GM21528 (cell line): ENCODE measurements around the gene UGDH.
A peak's percentile ranks its signal among the peaks of the same experiment; 100 is the strongest.
"Not testable (repeated sequence)": the region's sequence is repeated elsewhere in the genome, so short reads cannot be mapped to it uniquely, and the experiment has no call there.

ENCODE experiments used
- ATAC-seq: cut with Tn5 transposase; IDR thresholded peaks from one replicate; pipeline ENCODE4 v1.9.1; 2021; ENCODE audit warnings: mild to moderate bottlenecking, moderate library complexity; ENCODE audit not compliant: unreplicated experiment, low FRiP score

The UGDH gene

DNA sequence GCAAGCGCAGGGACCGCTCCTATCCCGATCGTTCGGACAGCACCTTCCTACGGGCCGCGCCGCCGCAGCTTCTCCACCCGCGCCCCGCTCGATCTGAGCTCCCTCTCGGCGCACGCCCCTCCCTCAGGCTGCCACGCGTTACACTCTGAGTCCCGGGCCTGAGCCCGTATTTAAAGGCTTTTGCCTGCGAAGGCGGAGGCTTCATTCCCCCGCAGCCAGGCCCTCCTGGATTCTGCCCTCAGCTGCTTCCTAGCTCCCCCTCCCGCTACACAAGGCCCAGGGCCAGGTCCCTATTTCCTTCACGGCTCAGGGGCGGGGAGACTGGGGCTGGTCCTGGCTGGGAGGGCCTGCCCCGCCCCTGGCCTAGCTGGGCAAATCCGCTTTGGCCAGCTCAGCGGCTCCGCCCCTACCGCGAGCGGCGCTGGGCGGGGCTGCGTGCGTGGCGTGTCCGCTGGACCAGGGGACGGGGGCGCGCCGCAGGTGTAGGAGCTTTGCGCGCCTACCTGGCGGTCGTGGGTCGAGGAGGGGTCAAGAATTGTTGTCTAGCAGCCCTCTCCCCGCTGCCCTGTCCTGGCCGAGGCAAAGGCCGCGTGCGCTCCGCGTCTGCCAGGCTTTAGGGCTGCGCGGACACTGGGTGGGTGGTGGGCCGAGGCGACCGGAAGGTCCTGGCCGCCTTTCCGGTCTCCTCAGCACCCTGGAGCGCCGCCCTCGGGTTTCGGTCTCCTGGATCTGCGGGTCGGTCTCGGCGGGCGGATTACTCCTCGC, at the start of gene UGDH:
UGDH (minus strand) TSS at position 144 of the 765 bp plus-strand sequence. CDS start 5,927 bp downstream, outside the sequence.
- peak; percentile 96 for ATAC-seq

DNA sequence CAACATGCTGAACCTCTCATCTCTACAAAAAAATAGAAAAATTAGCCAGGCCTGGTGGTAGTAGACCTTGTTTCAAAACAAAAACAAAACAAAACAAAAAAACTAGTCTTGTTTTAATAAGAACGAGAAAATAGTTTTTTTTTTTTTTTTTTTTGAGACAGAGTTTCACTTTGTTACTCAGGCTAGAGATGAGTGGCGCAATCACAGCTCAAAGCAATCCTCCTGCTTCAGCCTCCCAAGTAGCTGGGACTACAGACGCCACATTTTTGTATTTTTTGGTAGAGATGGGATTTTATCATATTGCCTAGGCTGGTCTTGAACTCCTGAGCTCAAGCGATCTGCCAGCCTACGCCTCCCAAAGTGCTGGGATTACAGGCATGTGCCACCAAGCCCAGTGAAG, 47.7 kb upstream of the UGDH start:
- ATAC-seq, result no peak

DNA sequence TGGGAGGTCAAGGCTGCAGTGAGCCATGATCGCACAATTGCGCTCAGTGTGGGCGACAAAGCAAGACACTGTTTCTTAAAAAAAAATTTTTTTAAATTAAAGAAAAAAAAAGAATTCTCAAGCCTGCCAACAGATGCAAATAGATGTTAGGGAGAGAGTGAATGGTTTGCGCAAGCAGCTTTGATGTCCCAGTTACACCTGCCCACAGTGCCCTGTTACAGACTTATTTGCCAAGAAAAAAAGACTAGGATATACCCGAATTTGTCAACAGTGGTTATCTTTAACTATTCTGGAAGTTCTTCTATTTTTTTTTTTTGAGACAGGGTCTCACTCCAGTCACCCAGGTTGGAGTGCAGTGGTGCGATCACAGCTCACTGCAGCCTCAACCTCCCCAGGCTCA, 44.3 kb upstream of the UGDH start:
- ATAC-seq, result no peak

DNA sequence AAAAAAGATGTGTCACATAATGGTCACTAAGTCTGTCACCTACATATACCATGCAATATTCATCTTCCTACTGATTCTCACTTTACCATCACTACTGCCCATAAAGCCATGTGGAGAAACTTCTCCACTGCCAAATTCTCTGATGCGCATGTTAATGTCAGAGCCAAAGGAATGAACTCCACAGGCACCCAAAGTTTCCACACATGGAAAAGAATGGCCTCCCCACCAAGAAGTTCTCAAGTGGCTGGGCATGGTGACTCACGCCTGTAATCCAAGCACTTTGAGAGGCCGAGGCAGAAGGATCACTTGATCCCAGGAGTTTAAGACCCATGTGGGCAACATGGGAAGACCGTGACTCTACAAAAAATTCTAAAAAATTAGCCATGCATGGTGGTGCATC, 43.8 kb upstream of the UGDH start:
- no peak for ATAC-seq

DNA sequence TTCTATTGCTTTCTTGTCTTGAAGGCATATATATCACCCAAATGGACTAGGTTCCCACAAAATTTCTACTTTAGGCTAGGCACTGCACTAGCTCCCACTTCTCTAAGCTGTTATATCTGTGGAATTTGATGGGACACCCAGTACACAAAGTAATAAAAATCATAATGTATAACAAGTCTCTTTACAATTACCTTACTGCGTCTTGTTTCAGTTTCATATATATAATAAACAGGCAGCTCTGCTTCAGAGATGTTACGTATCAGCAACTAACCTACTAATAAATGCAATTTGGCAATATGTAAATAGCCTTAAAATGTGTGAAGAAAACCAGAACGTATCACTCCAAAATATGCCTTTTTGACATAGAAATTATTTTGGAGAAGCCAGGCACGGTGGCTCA, 42.0 kb upstream of the UGDH start:
- ATAC-seq, result no peak

DNA sequence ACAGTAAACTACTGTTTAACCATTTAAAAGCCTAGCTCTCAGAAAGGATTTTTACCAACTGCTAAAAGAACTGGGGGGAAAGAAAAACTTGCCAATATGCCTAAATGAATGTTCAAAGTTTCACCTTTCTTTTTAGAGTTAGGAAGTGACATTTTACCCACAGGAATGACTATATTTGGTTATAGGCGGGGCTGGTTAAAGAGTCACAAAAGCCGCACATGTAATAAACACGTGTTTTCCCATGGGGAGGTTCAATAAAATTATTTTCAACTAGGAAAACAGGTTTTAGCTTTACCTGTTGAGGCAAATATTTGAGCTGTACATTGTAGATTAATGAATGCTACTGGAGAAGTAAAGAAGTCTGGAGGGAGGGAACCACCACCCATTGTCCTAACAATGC, 41.6 kb upstream of the UGDH start:
- no peak for ATAC-seq

DNA sequence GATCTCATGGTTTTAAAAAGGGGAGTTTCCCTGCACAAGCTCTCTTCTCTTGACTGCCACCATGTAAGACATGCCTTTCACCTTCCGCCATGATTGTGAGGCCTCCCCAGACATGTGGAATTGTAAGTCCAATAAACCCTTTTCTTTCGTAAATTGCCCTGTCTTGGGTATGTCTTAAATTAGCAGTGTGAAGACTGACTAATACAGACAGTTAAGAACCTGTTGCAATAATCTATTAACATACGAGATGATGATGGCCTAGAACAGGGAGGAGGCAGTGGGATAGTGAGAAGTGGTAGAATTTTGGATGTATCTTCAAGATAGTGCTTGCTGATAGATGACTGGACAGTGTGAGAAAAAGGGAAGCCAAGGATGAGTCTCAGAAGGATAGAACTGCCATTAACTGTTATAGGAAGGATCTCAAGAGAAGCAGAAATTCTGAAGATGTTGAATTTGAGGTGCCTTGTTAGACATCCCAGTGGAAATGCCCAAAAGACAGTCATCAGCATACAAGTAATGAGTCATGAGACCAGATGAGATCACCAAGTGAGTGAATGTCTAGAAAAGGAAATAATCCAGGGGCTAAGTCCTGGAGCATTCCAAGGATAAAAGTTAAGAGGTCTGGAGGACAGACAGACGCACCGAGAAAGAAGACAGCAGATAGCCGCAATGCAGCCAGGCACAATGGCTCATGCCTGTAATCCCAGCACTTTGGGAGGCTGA, 38.8 kb upstream of the UGDH start:
- no peak for ATAC-seq

DNA sequence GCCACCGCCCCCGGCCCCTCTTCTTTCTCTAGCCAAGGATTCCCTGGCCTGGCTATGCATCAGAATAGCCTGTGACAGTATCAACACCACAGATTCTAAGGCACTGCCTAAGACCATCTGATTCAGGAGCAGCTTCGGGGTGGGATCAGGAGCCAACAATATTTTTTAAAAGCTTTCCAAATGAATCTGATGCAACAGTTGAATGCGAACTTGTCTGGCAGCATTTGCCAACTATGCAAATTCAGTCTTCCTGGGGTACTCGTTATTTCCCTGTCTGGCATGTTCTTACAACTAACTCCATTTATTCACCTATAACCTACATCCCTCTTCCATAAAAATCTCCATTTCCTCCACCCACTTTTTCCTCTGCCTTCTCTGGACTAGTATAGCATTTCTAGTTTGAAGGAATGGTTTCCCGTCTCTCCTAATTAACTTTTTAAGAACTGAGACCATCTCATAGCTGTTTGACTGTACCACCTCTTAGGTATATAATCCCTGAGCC, 36.2 kb upstream of the UGDH start:
- no peak for ATAC-seq

DNA sequence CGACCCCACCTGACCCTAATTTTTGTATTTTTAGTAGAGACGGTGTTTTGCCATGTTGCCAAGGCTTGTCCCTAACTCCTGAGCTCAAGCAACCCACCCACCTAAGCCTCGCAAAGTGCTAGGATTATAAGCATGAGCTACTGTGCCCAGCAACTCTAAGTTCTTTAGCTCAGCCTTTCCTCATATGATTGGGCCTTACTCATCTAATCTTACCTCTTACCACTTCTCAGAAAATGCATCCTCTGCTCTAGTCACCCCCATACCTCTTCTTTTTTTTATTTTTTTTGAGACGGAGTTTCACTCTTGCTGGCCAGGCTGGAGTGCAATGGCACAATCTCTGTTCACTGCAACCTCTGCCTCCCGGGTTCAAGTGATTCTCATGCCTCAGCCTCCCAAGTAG, 35.6 kb upstream of the UGDH start:
- no peak for ATAC-seq

DNA sequence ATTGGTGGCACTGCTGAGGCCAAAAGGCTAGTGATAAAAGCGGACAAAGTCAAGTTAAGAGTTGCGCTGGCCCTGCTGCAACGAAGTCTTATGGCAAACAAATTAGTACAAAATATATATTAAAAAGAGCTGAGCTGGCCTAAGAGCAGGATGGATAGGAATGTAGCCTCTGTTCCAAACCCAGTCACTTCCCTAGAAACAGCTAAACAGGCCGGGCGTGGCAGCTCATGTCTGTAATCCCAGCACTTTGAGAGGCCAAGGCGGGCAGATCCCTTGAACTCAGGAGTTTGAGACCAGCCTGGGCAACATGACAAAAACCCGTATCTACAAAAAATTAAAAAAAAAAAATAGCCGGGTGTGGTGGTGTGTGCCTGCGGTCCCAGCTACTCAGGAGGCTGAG, 32.4 kb upstream of the UGDH start:
- no peak for ATAC-seq

DNA sequence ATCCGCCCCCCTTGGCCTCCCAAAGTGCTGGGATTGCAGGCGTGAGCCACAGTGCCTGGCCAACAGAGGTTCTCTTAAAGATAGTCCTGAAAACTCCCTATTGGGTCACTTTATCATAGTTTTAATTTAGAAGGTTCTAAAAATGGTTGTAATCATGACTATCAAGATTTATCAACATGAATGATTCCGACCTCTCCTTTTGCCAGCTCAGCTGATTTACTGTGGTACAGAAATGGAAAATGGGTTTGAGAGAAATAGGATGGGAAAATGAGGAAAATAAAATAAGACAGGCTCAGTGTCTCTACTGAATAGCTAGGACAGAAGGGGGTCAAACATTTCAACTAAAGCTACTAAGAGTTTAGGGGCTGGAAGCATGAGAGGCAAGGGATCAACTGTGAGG, 28.2 kb upstream of the UGDH start:
- ATAC-seq, result no peak

DNA sequence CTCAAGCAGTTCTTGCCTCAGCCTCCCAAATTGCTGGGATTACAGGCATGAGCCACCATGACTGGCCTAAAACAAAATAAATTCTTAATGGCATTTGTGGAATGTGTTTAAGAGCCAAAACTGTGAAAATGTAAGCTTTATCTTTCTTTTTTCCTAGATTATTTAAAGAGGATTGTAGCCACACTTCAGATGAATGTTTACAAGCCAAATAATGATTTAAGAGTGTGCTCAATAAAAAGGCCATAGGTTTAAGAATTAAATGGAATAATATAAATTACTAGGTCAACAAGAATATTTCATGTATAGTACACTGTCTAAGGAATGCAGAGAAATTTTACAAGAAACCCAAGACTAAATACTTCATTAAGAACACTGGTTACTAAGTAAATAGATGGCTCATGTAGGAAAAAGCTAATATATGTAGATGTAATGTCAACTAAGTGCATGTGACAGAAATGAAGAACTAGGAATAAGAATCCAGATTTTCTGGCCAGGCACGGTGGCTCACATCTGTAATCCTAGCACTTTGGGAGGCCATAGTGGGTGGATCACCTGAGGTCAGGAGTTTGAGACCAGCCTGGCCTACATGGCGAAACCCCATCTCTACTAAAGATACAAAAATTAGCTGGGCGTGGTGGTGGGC, 21.3 kb upstream of the UGDH start:
- no peak for ATAC-seq

DNA sequence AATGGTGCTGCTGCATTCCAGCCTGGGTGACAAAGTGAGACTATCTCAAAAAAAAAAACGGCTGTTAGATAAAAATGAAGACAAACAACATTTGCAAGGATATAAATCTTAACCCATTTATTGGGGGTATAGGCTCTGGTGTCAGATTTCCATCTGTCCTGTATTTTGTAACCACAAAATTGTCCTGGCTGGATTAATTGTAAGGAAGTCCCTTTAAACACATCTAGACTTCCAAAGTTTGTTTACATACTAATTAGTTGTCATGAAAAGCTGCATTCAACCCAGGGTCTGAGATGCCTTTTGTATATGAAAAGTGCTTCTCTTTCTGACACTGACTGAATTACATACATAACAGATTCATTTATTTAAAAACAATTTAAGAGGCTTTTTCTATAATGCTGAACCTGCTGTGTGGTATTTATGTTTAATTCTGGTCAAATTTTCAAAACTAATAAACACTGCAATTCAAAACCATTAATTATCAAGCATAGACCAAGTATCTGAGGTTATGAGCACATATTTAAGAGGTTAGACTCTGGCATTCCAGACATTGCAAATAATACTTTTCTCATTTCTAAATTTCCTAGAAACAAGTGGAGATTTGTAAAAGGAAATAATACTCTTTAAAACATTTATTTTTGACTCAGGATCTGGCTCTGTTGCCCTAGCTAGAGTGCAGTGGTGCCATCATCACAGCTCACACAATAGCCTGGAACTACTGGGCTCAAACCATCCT, 17.5 kb upstream of the UGDH start:
- no peak for ATAC-seq

DNA sequence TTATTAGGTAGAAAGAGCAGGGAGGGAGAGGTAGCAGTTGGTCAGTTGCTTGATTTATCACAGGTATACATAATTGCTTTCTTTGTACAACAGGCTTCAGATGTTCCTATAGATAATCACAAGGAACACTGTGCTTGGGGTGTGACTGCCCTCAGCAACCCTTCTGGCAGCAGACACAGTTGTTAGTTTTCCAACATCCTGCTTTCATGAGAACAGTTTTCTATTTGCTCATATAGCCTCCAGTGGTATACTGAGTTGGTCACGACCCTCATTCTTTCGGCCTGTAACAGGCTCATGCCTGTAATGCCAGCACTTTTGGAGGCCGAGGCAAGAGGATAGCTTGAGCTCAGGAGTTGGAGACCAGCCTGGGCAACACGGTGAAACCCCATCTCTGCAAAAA, 16.8 kb upstream of the UGDH start:
- ATAC-seq, result not testable (repeated sequence)

DNA sequence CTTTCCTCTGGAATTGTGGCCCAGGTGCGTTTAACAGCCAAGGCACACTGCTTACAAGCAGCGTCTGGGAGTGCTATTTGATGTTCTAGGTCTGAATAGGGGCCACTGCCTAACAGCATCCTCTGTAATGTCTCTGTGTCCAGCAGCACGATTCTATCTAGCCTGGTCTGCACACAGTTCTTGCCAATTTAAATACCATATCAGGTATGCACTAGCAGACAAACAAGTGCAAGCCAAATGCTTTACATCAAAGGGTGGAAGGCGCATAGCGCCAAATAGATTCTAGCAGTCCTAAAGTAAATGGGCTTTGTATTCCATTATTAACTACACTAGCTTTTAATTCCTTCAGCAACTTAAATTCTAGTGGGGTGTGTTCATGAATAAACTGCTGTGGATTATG, 15.8 kb upstream of the UGDH start:
- no peak for ATAC-seq

DNA sequence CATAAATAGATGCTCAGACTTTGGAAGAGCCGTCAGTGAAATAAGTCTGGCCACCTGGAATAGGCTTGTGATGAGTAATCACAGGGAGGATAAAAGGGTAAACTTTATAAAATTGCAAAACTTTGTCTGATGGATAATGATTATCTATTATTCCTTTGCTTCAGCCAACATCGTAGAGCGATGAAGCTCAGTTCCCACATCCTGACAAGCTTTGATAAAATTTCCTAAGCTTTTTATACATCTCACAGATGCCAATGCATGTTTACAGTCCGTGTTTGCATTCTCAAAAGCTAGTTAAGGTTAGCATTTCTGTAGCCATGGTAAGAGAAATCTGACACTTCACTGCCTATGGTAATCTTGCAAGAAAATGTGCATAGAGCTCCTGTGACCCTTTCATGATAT, 15.4 kb upstream of the UGDH start:
- no peak for ATAC-seq

DNA sequence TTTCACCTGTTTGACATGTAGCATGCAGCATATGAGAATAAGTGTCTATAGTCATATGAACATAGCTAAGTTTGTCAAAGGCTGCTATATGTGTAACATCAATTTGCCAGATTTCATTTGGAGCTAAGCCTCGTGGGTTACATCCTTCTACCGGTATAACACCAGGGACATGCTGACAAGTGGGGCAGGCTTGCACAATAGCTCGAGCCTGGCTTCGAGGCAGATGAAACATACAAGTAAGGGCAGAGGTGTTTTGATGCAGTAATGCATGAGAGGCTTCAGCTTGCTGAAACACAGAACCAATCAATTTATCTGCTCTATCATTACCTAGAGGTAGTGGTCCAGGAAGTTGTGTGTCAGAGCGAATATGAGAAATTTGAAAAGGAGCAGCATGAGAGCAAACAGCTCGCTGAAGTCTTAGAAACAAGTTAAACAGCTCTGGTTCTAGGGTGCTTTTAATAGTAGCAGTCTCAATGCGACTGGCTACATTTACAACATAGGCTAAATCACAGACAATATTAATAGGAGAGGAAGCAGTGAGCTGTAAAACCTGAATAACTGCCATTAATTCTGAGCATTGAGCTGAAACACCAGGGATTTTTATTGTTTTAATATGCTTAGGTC, 14.9 kb upstream of the UGDH start:
- no peak for ATAC-seq

DNA sequence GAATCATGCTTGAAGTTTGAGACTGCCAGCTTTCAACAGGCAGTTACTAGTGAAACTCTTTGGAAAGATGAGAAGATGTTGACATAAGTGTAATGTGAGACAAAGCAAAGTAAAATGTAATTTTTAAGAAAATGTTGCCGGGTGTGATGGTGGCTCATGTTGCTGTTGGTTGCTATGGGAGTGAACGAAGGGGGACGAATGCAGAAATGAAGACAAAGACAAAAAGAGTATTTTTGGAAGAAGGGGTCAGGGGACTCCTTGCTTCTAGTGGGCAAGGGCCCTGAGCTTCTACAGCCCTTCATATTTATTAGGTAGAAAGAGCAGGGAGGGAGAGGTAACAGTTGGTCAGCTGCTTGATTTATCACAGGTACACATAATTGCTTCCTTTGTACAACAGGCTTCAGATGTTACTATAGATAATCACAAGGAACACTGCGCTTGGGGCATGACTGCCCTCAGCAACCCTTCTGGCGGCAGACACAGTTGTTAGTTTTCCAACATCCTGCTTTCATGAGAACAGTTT, 11.9 kb upstream of the UGDH start:
- no peak for ATAC-seq

DNA sequence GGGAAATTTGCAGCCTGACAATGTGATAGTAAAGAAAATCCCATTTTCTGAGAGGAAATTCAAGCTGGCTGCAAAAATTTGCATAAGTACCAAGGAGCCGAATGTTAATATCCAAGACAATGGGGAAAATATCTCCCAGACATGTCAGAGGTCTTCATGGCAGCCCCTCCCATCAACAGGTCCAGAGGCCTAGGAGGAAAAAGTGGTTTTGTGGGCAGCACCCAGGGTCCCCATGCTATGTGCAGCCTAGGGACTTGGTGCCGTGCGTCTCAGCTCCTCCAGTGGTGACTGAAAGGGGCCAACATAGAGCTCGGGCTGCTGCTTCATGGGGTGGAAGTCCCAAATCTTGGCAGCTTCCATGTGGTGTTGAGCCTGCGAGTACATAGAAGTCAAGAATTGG, 6.3 kb upstream of the UGDH start:
- no peak for ATAC-seq

DNA sequence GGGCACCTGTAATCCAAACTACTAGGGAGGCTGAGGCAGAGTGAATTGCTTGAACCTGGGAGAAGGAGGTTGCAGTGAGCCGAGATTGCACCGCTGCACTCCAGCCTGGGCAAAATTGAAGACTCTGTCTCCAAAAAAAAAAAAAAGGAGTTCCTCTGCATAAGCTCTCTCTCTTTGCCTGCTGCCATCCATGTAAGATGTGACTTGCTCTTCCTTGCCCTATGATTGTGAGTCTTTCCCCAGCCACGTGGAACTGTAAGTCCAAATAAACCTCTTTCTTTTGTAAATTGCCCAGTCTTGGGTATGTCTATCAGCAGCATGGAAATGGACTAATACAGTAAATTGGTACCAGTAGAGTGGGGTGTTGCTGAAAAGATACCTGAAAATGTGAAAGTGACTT, 5.0 kb upstream of the UGDH start:
- ATAC-seq, result not testable (repeated sequence)
